ENCODE data around the gene PGM1.

Gene PGM1

DNA sequence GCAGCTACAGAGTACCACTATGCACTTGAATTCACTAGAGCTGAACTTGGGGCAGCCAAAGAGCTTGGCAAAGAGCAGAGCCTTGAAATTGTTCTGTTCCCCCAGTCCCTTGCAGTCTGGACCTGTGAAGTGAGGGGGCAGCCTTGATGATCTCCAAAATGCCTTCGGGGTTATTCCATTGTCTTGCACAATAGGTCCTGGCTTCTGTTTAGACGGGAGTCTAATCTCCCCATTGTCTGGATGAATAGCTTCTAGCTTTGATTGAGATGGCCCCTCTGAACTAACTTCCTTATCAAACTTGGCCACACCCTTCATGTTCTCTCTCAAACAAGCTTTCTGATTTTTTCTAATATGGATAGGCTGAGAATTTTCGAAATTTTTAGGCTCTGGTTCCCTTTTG, 72.6 kb downstream of the PGM1 start:
- no peak for DNase-seq (ENCODE audit: low read depth in 2 of 2)

GRCh38 chr1:63668298-63668697, 75.1 kb downstream of the PGM1 start:
- DNase-seq (ENCODE audit: low read depth in 2 of 2), result no peak

DNA sequence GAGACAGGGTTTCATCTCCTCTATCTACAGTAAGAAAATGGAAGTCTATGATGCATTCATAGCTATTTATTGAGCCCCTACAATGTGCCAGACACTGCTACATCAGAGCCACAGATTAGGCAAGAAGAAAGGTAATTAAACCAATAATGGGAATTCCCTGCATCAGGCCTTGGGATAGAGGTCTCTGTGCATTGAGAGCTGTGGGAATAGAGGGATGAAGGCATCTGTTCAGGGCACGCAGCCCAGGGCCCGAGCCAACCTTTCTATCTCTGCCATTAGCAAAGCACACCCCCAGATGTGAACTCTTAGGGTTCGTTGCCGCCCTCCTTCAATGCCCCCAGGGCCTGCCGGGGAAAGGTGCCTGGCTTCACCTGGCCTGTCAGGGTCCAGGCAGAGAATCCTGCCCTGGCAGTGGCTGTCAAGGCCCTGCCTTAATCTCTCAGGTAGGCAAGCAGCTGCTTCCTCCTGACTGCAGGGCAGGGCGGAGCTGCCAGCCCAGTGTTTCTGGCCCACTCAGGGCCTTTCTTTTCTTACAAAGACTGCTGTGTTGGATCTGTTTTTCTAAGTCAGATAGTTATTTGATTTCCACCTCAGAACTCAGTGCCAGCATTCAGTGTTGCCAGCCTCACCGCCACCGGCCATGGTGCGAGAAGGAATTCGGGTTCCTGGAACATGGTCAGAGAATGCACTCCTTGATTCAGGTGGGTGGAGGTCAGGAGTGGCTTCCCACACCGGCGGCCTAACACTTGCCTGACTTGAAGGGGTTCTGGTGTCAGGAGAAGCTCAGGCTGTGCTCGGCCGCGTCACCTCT, 76.1 kb downstream of the PGM1 start:
- no peak for DNase-seq (ENCODE audit: low read depth in 2 of 2)

DNA sequence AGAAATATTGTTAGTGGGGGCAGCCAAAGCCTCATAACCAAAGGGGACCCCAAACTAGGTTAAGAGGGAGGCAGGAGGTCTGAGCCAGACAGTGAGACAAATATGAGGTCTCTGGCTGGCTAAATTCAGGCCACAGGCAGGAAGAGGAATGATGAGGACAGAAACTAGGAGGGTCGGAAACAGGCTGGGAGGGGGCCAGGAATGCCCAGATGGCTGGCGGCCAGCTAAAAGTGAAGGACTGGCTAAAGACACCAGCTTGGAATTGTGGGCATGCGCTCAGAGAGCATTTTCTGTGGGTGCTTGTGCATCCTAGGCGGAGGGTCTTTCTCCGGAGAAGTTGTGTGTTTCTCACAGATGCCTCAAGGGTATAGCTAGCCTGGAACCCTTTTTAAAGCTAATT, 77.0 kb downstream of the PGM1 start:
- DNase-seq (ENCODE audit: low read depth in 2 of 2), result no peak

DNA sequence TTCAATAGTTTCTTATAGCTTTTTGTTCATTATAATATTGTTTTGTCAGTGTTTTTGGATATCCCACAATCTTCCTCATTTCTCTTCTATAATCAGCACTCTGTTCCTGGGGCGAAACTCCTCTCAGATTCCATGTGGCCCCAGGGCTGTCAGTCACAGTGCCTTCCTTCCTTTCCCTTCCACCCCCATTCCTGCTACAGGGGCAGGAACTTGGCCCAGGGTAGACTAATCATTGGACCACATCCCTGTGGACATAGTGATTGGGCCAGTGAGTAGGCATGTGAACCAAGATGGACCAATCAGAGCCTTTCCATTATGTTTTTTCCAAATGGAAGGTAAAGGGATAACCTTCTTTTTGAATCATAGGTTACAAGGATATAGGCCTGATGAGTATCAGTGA, 78.3 kb downstream of the PGM1 start:
- DNase-seq (ENCODE audit: low read depth in 2 of 2), result no peak

GRCh38 chr1:63674238-63674864, 81.1 kb downstream of the PGM1 start:
- no peak for DNase-seq (ENCODE audit: low read depth in 2 of 2)

GRCh38 chr1:63674865-63675419, 81.7 kb downstream of the PGM1 start:
- DNase-seq (ENCODE audit: low read depth in 2 of 2), result no peak

DNA sequence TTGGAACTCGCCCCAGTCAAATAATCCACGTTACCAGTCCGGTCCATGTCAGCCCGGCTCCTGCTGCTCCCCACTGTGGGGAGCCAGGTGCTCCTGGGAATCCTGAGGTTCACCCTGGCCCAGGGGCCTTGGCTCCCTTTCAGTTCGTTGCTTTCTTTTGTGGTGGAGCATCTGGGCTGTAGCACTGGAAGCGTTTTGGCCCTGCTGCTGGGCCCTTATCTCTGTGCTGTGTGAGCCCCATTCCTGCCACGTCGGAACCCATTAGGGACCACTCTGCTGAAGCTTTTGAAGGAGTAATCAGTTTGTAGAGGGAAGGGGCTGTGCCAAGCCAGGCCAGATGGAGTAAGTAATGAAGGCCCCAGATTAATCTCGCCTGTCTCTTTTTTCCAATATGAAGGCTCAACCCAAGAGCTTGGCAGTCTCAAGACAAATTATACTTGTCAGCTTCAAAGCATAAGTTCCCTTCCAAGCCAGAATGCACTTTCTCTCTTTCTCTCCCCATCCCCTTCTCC, 82.3 kb downstream of the PGM1 start:
- no peak for DNase-seq (ENCODE audit: low read depth in 2 of 2)

DNA sequence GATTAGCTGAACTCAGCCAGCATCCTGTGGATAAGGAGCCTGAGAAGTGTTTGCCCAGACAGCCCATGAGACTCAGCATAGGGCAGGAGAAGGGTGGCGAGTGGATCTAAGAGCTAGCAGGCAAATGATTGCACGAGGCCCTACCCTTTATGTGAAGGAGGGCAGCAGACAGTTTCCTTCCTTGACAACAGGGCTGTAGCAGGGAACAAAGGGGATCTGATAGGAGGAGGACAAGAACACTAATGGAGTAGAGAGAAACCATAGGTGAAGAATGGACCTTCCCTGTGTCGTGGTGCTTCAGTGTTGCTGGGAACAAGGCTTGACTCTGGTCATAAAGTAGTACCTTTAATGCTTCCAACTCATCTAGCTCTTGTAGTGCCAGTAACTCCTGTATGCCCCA, 84.3 kb downstream of the PGM1 start:
- no peak for DNase-seq (ENCODE audit: low read depth in 2 of 2)

- DNase-seq (ENCODE audit: low read depth in 2 of 2), result no peak
Observed at GRCh38 chr1:63678200-63678599, 85.0 kb downstream of the PGM1 start.

DNA sequence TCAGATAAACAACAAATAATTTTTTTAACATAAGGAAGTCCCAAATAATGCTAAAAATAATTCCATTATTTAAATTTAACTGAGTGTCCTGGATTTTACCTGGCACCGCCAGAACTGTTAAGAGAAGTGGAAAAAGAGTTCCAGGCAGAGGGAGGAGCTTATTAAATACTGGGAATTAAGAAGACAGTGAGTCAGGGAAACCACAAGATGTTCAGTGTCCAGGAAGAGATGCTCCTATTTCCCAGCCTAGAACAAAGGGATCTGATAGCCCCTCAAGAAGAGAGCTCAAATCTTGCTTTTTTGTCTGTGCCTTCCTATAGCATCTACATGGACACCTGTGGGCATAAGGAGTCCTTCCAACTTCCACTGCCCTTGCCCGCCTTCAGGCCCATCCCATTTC, 85.9 kb downstream of the PGM1 start:
- DNase-seq (ENCODE audit: low read depth in 2 of 2), result no peak

- DNase-seq (ENCODE audit: low read depth in 2 of 2), result no peak
Observed at GRCh38 chr1:63679589-63679988, 86.4 kb downstream of the PGM1 start.

GRCh38 chr1:63682936-63683335, 89.7 kb downstream of the PGM1 start:
- no peak for DNase-seq (ENCODE audit: low read depth in 2 of 2)

- DNase-seq (ENCODE audit: low read depth in 2 of 2), result no peak
Observed at GRCh38 chr1:63683759-63684158, 90.5 kb downstream of the PGM1 start.

DNA sequence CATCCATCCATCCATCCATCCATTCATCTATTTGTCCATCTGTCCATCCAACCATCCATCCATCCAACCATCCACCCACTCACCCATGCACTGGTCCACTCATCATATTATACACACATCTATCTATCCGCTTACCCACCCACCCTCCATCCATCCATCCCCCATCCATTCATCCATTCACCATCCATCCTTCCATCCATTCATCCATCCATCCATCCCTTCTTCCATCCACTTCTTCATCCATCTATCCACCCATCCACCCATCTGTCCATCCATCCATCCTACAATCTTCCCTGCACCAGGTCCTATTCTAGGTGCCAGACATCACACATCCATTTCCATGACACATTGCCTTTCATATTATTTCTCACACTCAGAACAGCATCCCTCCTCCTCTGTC, 93.5 kb downstream of the PGM1 start:
- DNase-seq (ENCODE audit: low read depth in 2 of 2), result no peak

GRCh38 chr1:63688302-63688890, 95.2 kb downstream of the PGM1 start:
- no peak for DNase-seq (ENCODE audit: low read depth in 2 of 2)

DNA sequence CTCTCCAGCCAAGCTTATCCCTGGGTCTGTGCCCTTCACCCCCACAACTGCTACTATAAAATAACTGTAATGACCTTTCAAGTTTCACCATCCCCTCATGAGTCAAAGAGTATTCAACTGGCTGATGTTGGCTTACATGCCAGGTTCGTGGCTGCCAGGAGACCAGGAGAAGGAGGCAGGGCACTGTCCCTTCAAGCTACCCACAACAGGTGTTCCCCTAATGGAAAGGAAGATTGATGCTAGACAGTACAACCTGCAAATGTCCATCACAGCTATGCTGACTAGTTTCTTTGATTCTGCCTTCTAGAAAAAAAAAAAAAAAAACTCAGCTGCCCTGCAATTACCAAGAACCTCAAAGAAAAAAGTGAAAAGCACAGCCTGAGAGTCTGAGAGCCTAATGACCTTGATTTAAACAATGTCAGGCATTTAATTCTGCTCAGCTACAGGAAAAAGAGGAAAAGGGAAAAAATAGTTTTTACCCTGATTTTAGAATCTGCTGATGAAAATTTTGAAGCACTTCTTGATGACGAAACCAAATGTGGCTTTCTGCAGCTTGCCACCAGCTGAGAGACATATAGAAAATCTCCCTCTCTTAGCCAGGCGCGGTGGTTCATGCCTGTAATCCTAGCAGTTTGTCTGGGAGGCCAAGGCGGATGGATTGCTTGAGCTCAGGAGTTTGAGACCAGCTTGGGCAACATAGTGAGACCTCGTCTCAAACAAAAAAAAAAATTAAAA, 97.9 kb downstream of the PGM1 start:
- no peak for DNase-seq (ENCODE audit: low read depth in 2 of 2)

DNA sequence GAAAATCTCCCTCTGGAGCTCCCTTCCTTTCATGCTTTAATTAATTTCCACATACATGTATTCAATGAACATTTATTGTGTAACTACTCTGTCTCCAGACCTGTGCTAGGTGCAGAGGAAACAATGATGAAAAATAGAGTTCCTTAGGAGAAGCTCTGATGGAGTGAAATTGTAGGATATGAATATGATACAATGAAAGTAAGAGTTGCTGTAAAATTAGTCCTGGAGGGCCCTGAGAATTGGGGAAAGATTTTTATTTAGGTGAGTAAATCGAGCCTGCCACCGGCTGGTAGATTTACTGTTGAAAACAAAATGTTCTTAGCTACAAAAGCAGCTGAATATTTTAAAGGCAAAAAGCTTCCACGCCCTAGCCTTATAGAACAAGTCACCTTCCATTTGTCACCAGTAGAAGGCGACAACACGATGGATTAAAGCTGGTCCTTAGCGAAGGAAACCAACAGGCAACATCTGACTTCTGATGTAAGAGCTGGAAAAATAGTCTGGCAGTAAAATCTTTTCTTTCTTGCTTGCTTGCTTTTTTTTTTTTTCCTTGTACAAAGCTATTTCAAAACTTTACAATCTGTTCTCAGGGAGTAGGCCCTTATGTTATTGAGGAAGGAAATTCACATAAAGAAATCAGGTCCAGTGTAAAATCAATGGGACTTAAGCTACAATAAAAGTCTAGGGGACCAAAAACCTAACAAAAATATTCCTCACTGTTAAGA, 98.7 kb downstream of the PGM1 start:
- no peak for DNase-seq (ENCODE audit: low read depth in 2 of 2)

DNA sequence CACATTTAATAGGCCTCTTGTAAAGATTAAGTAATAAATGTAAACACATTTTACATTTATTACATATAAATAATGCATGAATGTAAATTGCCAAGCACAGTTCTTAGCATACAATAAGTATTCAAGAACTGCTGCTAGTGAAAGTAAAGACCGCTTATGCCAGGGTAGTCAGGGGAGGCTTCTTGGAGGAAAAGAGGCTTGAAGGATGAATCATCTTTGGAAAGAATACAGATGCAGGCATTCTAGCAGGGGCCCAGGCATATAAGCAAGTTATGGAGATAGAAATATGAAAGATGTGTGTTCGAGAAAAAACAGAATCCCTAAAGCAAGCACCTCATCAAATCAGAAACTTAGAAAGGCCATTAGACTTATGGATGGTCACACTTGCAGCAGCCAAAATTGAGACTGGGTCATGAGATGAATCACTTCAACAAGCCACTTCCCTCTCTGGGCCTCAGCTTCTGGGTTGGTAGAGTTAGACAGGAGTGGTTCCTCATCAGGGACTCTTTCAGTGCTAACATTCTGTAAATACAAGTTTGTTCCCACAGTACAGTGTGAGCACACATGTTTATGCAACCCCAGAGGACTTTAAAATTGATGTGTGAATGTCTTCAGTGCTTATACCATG, 100.8 kb downstream of the PGM1 start:
- no peak for DNase-seq (ENCODE audit: low read depth in 2 of 2)

- DNase-seq (ENCODE audit: low read depth in 2 of 2), result no peak
Observed at GRCh38 chr1:63698001-63698838, 105.0 kb downstream of the PGM1 start.

All from stimulated activated CD8-positive, alpha-beta memory T cell treated with anti-CD3 and anti-CD28 coated beads, Interleukin-2, amount 100 ng/mL, for 1 hour (primary cell).